SK-N-SH (cell line): ENCODE results near the gene DCDC2. TPM values are rescaled to one million over a fixed set of nuclear protein-coding genes. Genes with fewer than 3 reads are reported as not detected.

Experiments
- CTCF ChIA-PET: fragments of 300-600, 350-600 bp; formaldehyde crosslinking; extraction: SDS; loops from one replicate; lab custom pipeline; 2021; lab: Yijun Ruan, JAX
- POLR2A ChIA-PET: fragments of 350-600 bp; sonication (Branson Sonifier 250); formaldehyde crosslinking; extraction: SDS; loops from one replicate; lab custom pipeline; 2020; ENCODE audit warnings: antibody characterized with exemption, inconsistent platforms; lab: Yijun Ruan, JAX
- DNase-seq: peaks from one replicate; pipeline ENCODE4 v3.0.0; 2012
- H2AFZ ChIP-seq: fragments of 200-600 bp; sonication (generic); 2 replicates; pipeline ENCODE4 v1.8.1; 2016; ENCODE audit warnings: antibody characterized with exemption, mild to moderate bottlenecking, low read depth
- H3F3A ChIP-seq: fragments of 200-600 bp; sonication (generic); replicated peaks from 2 replicates; pipeline ENCODE3; 2016; ENCODE audit warnings: antibody characterized with exemption, mild to moderate bottlenecking; ENCODE audit not compliant: insufficient read depth
- H3K27ac ChIP-seq, 2 experiments: fragments of 200-500 bp in 1 of 2; fragments of 200-600 bp in 1 of 2; sonication (Bioruptor generic) in 1 of 2; sonication (generic), shearing (Covaris generic) in 1 of 2; 2 replicates each; pipeline versions ENCODE4 v1.5.1 to v1.6.1; 2014 to 2016; ENCODE audit warnings: low read depth in 2 of 2, inconsistent platforms in 1 of 2, low read length in 1 of 2, mild to moderate bottlenecking in 1 of 2, mixed read lengths in 1 of 2
- H3K27me3 ChIP-seq: fragments of 200-600 bp; sonication (generic), shearing (Covaris generic); 2 replicates; pipeline ENCODE4 v1.6.1; 2016; ENCODE audit warnings: mixed run types; ENCODE audit not compliant: insufficient read depth
- H3K36me3 ChIP-seq, 2 experiments: fragments of 200-500 bp in 1 of 2; fragments of 200-600 bp in 1 of 2; sonication (Bioruptor generic) in 1 of 2; sonication (generic) in 1 of 2; replicated peaks in 1 of 2; 2 replicates each; pipeline versions ENCODE3 to v1.5.1; 2014 to 2016; ENCODE audit warnings: low read length in 1 of 2, mild to moderate bottlenecking in 1 of 2; ENCODE audit not compliant: insufficient read depth in 2 of 2, control insufficient read depth in 1 of 2
- H3K4me1 ChIP-seq, 2 experiments: fragments of 200-500 bp in 1 of 2; fragments of 200-600 bp in 1 of 2; sonication (Bioruptor generic) in 1 of 2; sonication (generic), shearing (Covaris generic) in 1 of 2; 2 replicates each; pipeline versions ENCODE4 v1.5.1 to v1.6.1; 2014 to 2016; ENCODE audit warnings: low read depth in 1 of 2, low read length in 1 of 2, mixed run types in 1 of 2; ENCODE audit not compliant: insufficient read depth in 2 of 2, control insufficient read depth in 1 of 2
- H3K4me2 ChIP-seq: fragments of 200-600 bp; sonication (generic), shearing (Covaris generic); 2 replicates; pipeline ENCODE4 v1.6.1; 2017; ENCODE audit warnings: mixed run types
- H3K4me3 ChIP-seq, 2 experiments: fragments of 200-500 bp in 1 of 2; fragments of 200-600 bp in 1 of 2; sonication (Bioruptor generic) in 1 of 2; sonication (generic), shearing (Covaris generic) in 1 of 2; 2 replicates each; pipeline versions ENCODE4 v1.5.1 to v1.8.1; 2014 to 2016; ENCODE audit warnings: low read depth in 2 of 2, inconsistent platforms in 1 of 2, low read length in 1 of 2, mild to moderate bottlenecking in 1 of 2, mixed read lengths in 1 of 2, moderate library complexity in 1 of 2
- H3K79me2 ChIP-seq: fragments of 200-600 bp; sonication (generic); 2 replicates; pipeline ENCODE4 v1.8.1; 2017; ENCODE audit warnings: mild to moderate bottlenecking; ENCODE audit not compliant: insufficient read depth
- H3K9ac ChIP-seq: fragments of 200-600 bp; sonication (generic); 2 replicates; pipeline ENCODE4 v1.6.1; 2017; ENCODE audit warnings: mixed run types
- H3K9me2 ChIP-seq: fragments of 200-600 bp; sonication (generic); 2 replicates; pipeline ENCODE4 v1.6.1; 2017; ENCODE audit warnings: mixed run types
- H3K9me3 ChIP-seq: fragments of 200-600 bp; sonication (generic); 2 replicates; pipeline ENCODE4 v1.6.1; 2017; ENCODE audit warnings: mixed run types, mild to moderate bottlenecking, moderate library complexity
- H4K20me1 ChIP-seq: fragments of 200-600 bp; sonication (generic); 2 replicates; pipeline ENCODE4 v1.6.1; 2017; ENCODE audit warnings: mild to moderate bottlenecking, mixed run types; ENCODE audit not compliant: insufficient read depth
- CHD2 ChIP-seq: fragments of 150-350 bp; IDR thresholded peaks from 2 replicates; pipeline ENCODE4 v1.6.1; 2018; ENCODE audit warnings: low read length; ENCODE audit not compliant: partially characterized antibody
- CTCF ChIP-seq: fragments of 200-600 bp; sonication (generic); IDR thresholded peaks from 2 replicates; pipeline ENCODE4 v1.6.1; 2017; ENCODE audit warnings: antibody characterized with exemption, mild to moderate bottlenecking, moderate library complexity
- EP300 ChIP-seq, 2 experiments: IDR thresholded peaks; 2 replicates each; pipeline versions ENCODE4 v1.4.0 to v1.6.1; 2012; ENCODE audit warnings: borderline replicate concordance in 1 of 2, low read depth in 1 of 2, low read length in 1 of 2
- FOSL2 ChIP-seq: IDR thresholded peaks from 2 replicates; pipeline ENCODE4 v1.4.0; 2012; ENCODE audit warnings: low read depth, mild to moderate bottlenecking, moderate library complexity, borderline replicate concordance
- FOXJ3 ChIP-seq: sonication (generic); formaldehyde crosslinking; IDR thresholded peaks from 2 replicates; pipeline ENCODE4 v1.5.1; 2020; ENCODE audit warnings: mild to moderate bottlenecking, missing genetic modification reagents
- GATA2 ChIP-seq: sonication (generic); formaldehyde crosslinking; IDR thresholded peaks from 2 replicates; pipeline ENCODE4 v1.5.0; 2020; ENCODE audit warnings: mild to moderate bottlenecking, missing genetic modification reagents
- POLR2AphosphoS5 ChIP-seq: IDR thresholded peaks from 2 replicates; pipeline ENCODE4 v1.6.1; 2012; ENCODE audit warnings: low read depth, low read length
- RCOR1 ChIP-seq: fragments of 150-350 bp; IDR thresholded peaks from 2 replicates; pipeline ENCODE4 v1.6.1; 2017; ENCODE audit warnings: antibody characterized with exemption, low read length
- TCF12 ChIP-seq: IDR thresholded peaks from 2 replicates; pipeline ENCODE4 v1.4.0; 2012
- TEAD4 ChIP-seq: IDR thresholded peaks from 2 replicates; pipeline ENCODE4 v1.4.0; 2012; ENCODE audit warnings: mild to moderate bottlenecking, borderline replicate concordance; ENCODE audit not compliant: insufficient read depth
- WGBS: methylation state at CpG from one replicate; pipeline ENCODE4 v1.1.6; 2017; ENCODE audit warnings: low lambda C conversion rate; 5-methylcytosine and 5-hydroxymethylcytosine counted together
- polyA plus RNA-seq, 3 experiments: library from polyadenylated mRNA; depleted of rRNA; stranded (reverse); fragments of >200 nt; gene quantifications; 2 replicates each; pipeline ENCODE4 v1.2.3, GENCODE V29; 2012

The DCDC2 gene
- polyA plus RNA-seq, 1 of the 3 experiments (the other 2 are of a cell fraction): not detected

GRCh38 chr6:24191346-24191745, 166.5 kb downstream of the DCDC2 start:
- H3K9ac ChIP-seq: no peak overlapping the region
- no peak overlapping the region for H3K4me3 ChIP-seq
- 5% methylated on average over 2 of the region's 2 CpGs for WGBS
- no peaks in the 10 kb centered on the region for H3K27me3 ChIP-seq
- DNase-seq: peak; percentile 68
- CTCF ChIA-PET: interaction anchor here (0.8 to 1.7 kb wide), 4 partner anchors 14 to 127 kb away, joined by 3 to 12 read pairs (median 3); no protein-coding TSS in a partner anchor
- H3K79me2 ChIP-seq: no peaks in the 10 kb centered on the region
- H3K9me2 ChIP-seq: no peaks in the 10 kb centered on the region
- no peaks in the 10 kb centered on the region for H3K9me3 ChIP-seq
- no peaks in the 10 kb centered on the region for H3F3A ChIP-seq
- no peak overlapping the region for H3K4me2 ChIP-seq
- no peak overlapping the region for H2AFZ ChIP-seq
- no peak for TF ChIP-seq FOSL2
- peak; percentile 98 for TF ChIP-seq RCOR1
- peak in 1 of 2 experiments; percentile 79; a peak in 1 of 4 replicates for TF ChIP-seq EP300 (IDR thresholded peaks at IDR 0.05; ENCODE audit: borderline replicate concordance in 1 of 2, low read depth in 1 of 2, low read length in 1 of 2)
- peak; percentile 72 for TF ChIP-seq TCF12
- peak; percentile 96 for TF ChIP-seq FOXJ3 (CRISPR knock-in tag)
- TF ChIP-seq CHD2: peak; percentile 90
- peak; percentile 78 for TF ChIP-seq GATA2 (CRISPR knock-in tag)
- TF ChIP-seq POLR2AphosphoS5: peak; percentile 48; the same call in 1 of the 2 replicates
- TF ChIP-seq TEAD4: no peak
- TF ChIP-seq CTCF: no peak
- H3K27ac ChIP-seq: peak overlapping the region in 1 of 2 experiments; percentile 98; a peak in 2 of 4 replicates
- POLR2A ChIA-PET: no interaction called here
- no peaks in the 10 kb centered on the region for H3K36me3 ChIP-seq
- H4K20me1 ChIP-seq: no peaks in the 10 kb centered on the region
- peaks cover 0 to 23% of the 10 kb centered on the region in 2 experiments; a peak in 2 of 4 replicates for H3K4me1 ChIP-seq

- Histone ChIP-seq H3K9me3 (no peaks in the 10 kb centered on the region), H3K9me2 (no peaks in the 10 kb centered on the region), H3K27me3 (no peaks in the 10 kb centered on the region), H3K4me2 (no peak overlapping the region), H2AFZ (no peak overlapping the region), H3K36me3 (no peaks in the 10 kb centered on the region), H3F3A (no peaks in the 10 kb centered on the region), H3K9ac (no peak overlapping the region), H3K4me3 (no peak overlapping the region), H3K79me2 (no peaks in the 10 kb centered on the region), H3K4me1 (peaks cover 0 to 21% of the 10 kb centered on the region in 2 experiments; a peak in 2 of 4 replicates), H3K27ac (peak overlapping the region in 1 of 2 experiments; percentile 58; a peak in 2 of 4 replicates), H4K20me1 (no peaks in the 10 kb centered on the region)
- 22% methylated on average over 8 of the region's 8 CpGs for WGBS
- ChIA-PET CTCF (interaction anchor here (1.0 to 1.2 kb wide), 2 partner anchors 17 to 95 kb away, joined by 4 read pairs; no protein-coding TSS in a partner anchor), POLR2A (no interaction called here)
- peak; percentile 25; the same call in 1 of the 2 replicates for TF ChIP-seq FOXJ3 (CRISPR knock-in tag)
- 0 out of 2 replicates have a peak, but pooled peaks have one; percentile 8 for TF ChIP-seq RCOR1
- TF ChIP-seq POLR2AphosphoS5: no peak
- TF ChIP-seq GATA2 (CRISPR knock-in tag): peak; percentile 25; the same call in 1 of the 2 replicates
- no peak for DNase-seq
Measured at GRCh38 chr6:24188578-24189080, 169.2 kb downstream of the DCDC2 start.
